Right ventricle myocardium inferior (tissue), 1 donor: ENCODE results near the gene HOXB3. TPM values are rescaled to one million over a fixed set of nuclear protein-coding genes. Genes with fewer than 3 reads are reported as not detected.

Experiments used
- ATAC-seq: fragments of 200-7000 bp; cut with Tn5 transposase; one replicate; pipeline ENCODE4 v1.9.1; 2020; ENCODE audit warnings: mild to moderate bottlenecking, moderate library complexity
- DNase-seq: peaks from one replicate; pipeline ENCODE4 v3.0.0; 2021; ENCODE audit errors: missing footprints
- intact Hi-C: fragments of 100-400 bp; cut with DNase I; formaldehyde crosslinking; loops from one replicate; pipeline ENCODE4 v1.11.0; 2022
- total RNA-seq: library from RNA; stranded (reverse); fragmentation: NEBNext Ultra II Directional; extraction: Animal tissue kit (Norgen Biotek cat#: 25700); gene quantifications from one replicate; pipeline ENCODE4 v1.2.1, GENCODE V29; 2021
- donor health status: DM: no; HTN: yes; CAD: no; lungs with severe emphysema.

The HOXB3 gene
- total RNA-seq, 1 donor from 2014 or later: 1.2 TPM

DNA sequence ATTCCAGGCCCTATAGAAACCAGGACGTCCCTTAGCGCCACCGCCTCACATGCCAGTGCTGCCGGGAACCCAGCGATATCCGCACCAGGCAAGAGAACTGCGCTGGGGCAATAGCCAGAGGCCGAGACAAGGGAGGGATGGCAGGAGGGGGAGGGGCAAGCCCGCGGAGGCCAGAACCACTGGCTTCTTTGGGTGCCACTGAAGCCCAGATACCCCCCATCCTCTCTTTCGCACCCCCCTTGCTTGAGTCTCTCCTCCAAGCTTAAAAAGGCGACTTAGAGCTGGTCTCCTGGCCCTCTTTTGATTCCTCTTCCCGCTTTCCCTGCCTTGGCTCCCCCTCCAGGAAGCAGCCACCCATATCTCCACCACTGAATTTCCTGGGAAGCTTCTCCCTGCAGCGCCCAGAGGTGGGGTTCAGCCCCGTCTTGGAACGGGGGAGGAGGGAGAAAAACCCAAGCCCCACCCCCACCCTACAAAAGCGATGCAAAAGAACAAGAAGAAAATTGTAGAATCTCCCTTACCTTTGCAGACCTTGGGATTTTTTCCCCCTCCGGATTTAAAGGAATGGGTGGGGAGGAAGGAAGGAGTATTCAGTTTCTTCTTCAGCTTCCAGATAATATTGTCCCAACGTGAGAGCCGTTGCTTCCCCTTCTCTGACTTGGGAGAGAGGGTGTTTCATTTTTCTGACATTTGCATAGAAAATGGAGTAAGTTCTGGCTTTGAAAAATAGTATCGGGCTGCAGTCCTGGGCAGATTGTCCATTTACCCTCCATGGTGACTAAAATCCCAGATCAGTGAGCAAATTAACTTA is 14.1 kb upstream of the HOXB3 start:
- DNase-seq (no peak), ATAC-seq (no peak)
- intact Hi-C loops: no loop called here

DNA sequence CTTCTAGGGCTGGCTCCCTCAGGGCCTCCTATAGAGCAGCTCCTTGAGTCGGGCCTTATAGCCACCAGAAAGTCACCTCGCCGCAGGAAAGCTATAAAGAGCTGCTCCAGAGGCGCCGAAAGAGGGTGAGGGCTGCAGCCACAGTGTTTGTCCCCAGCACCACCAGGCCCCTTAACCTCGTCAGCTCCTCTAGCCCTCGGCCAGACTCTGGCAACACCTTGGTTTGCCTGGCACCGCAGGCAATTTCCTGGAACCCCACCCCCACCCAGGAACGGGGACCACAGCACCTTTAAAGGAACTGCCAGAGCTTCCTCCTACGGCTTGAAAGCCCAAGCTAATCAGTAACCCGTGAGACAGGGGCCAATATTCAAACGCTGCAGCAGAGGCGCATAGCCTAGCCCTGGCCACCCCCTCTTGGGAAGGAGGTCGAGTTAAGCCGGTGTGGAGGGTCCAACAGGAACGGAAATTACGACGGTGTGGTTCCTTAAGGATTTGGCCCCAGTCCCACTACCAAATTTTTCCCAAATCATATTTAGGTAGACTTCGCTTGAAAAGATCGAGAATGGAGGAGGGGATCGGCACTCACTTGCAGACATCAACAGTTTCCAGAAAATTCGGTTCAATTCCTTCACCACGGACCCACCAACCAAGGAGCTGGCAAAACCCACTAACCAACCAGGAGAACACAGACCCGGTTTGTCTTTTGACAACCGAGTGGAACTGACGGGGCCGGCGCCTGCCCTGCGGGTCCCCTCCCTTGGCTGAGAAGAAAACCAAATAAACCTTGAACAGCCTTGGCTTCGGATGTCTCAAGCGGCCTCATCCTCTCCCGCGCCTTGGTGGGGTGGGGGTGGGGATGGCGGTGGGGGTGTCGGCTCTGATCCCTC is 11.7 kb upstream of the HOXB3 start:
- no peak for DNase-seq
- ATAC-seq: no peak
- intact Hi-C loops: loop anchor here (2.0 kb wide), 1 partner anchor 17 kb away; no protein-coding TSS in a partner anchor

DNA sequence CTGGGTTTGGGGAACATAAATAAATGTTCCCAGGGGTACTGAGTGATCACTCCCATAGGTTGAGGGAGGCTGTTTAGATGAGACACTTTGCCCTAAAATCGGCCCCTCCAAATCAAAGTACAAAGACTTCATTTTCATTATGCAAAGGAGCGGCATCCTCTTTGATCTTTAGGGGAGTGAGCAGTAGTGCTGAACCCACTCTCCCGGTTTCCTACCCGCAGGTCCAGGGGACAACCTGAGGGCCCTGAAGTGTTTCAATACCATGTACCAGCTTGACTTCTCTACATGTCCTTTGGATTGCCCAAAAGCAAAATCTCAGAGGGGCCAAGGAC is 11.1 kb upstream of the HOXB3 start:
- intact Hi-C loops: loop anchor here (2.0 kb wide), 1 partner anchor 18 kb away; no protein-coding TSS in a partner anchor
- DNase-seq: no peak
- ATAC-seq: no peak

GRCh38 chr17:48600244-48601098 is 10.4 kb upstream of the HOXB3 start:
- ATAC-seq (no peak), DNase-seq (no peak)
- intact Hi-C loops: loop anchor here (2.0 kb wide), 1 partner anchor 18 kb away; no protein-coding TSS in a partner anchor

GRCh38 chr17:48599354-48599753 is 9.3 kb upstream of the HOXB3 start:
- ATAC-seq (no peak), DNase-seq (no peak)
- intact Hi-C loops: loop anchor here (10.0 kb wide), 1 partner anchor 245 kb away; no protein-coding TSS in a partner anchor

- intact Hi-C loops: loop anchor here (10.0 kb wide), 1 partner anchor 244 kb away; no protein-coding TSS in a partner anchor
- DNase-seq (no peak), ATAC-seq (no peak)
Observed at GRCh38 chr17:48598736-48599135, 8.7 kb upstream of the HOXB3 start.

DNA sequence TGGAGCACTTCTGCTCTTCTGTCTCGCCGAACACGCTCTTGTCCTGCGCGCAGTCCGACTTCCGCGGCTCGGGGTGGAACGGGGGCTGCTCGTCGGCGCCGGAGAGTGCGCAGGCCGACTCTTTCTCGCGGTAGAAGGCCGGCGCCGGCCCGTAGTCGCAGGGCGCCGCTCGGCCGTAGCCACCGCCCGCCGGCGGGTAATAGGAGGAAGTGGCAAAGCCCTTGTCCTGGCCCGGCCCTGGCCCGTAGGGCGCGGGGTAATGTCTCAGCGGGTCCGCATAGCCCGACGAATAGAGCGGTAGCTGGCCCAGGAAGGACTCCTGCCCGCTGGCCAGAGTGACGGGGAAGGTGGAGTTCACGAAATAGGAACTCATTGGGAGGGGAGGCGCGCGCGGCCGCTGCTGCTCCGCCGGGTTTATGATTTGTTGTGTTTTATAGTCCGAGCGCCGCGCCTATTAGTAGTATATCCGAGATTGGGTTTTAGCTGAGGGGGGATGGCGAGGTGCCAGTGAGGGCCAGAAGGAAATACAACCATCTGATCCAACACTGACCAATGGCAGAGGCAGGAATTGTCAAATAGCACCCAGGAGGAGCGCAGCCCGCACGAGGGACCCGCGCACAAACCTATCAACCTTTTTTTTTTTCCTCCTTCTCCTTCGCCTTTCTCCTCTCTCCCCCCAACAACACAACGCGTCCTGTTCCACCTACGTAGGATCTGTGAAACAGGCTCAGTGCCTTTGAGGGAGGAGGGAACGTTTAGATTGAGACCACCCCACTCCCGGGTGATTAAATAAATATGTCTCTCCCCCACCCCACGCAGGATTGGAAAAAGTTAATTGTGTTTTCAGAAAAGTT is 8.0 kb upstream of the HOXB3 start:
- ATAC-seq (peak; percentile 41), DNase-seq (peak; percentile 81)
- intact Hi-C loops: loop anchor here (10.0 kb wide), 1 partner anchor 243 kb away; no protein-coding TSS in a partner anchor

DNA sequence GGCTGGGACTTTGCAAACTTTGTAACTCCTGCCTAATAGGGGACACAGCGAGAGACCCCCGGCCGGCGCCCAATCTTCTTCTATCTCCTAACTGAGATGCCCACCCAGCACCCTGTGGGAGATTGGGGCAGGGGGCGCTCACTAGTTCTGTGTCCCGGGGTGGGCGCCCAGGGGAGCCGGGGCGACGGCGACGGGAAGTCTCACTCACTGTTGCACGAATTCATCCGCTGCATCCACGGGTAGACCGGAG is 7.4 kb upstream of the HOXB3 start:
- ATAC-seq (peak; percentile 17), DNase-seq (no peak)
- intact Hi-C loops: loop anchor here (10.0 kb wide), 1 partner anchor 243 kb away; no protein-coding TSS in a partner anchor

DNA sequence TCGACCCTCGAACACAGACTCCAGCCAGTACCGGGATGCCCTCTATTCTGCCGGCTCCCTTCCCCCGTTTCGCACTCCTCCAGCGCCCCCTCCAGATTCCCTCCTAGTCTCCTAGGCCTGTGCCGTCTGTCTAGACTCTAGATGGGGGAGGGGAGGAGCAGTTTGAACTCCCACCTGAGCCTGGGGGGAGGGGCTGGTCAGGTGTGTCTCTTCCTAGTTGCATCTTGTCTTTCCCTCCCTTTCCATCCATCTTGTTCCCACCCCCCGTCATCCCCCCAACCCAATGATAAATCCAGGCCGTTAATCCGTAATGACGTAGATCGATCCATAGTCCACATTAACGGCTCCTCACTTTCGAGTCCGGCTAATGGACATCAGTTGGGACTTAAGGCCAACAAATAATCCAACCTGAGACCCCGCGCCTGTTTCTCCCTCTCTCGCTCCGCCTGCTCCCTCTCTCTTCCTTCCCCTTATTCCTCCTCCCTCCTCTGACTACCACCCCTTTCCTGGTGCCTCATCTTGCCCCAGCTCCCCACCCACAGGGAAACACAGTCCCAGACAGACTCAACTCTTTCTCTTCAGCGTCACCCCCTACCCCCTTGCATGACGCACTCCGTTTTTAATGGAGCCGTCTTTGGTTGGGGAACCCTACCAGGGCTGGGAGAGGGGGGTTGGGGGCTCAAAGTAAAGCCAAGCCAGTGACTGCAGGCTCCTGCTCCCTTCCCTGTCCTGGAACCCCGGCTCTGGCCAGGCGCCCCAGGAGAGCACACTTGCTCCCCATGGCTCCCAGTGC is 6.9 kb upstream of the HOXB3 start:
- ATAC-seq (no peak), DNase-seq (no peak)
- intact Hi-C loops: loop anchor here (10.0 kb wide), 1 partner anchor 242 kb away; no protein-coding TSS in a partner anchor

DNA sequence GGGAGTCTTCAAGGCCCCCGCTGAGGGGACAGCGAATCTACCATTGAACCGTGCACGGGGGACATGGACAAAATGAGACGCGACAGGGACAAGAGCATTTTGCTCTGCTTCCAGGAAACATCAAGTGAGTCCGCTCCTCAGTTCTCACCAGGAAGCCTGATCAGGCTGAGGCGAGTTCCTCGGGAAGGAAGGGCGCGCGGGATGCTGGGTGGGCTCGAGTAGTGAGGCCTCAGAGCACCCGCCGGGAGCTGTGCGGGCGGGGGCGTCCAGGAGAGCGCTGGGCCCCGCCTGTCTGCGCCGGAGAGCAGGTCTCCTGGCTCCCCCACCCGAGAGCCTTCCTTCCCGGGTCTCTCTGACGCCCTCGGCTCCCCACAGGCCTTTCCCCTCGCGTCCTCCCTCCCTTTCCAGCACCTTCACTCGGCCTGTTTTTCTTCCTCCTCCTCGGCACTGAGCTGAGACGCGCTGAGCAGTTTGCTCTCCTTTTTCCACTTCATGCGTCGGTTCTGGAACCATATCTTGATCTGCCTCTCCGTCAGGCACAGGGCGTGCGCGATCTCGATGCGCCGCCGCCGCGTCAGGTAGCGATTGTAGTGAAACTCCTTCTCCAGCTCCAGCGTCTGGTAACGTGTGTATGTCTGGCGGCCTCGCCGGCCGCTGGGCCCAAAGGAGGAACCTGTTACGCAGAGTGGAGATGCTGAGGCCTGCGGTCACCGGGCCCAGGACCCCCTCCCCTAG is 6.1 kb upstream of the HOXB3 start:
- ATAC-seq: no peak
- no peak for DNase-seq
- intact Hi-C loops: loop anchor here (10.0 kb wide), 1 partner anchor 241 kb away; no protein-coding TSS in a partner anchor

- no peak for DNase-seq
- intact Hi-C loops: loop anchor here (10.0 kb wide), 1 partner anchor 241 kb away; no protein-coding TSS in a partner anchor
- no peak for ATAC-seq
Observed at GRCh38 chr17:48595278-48595999, 5.4 kb upstream of the HOXB3 start.

DNA sequence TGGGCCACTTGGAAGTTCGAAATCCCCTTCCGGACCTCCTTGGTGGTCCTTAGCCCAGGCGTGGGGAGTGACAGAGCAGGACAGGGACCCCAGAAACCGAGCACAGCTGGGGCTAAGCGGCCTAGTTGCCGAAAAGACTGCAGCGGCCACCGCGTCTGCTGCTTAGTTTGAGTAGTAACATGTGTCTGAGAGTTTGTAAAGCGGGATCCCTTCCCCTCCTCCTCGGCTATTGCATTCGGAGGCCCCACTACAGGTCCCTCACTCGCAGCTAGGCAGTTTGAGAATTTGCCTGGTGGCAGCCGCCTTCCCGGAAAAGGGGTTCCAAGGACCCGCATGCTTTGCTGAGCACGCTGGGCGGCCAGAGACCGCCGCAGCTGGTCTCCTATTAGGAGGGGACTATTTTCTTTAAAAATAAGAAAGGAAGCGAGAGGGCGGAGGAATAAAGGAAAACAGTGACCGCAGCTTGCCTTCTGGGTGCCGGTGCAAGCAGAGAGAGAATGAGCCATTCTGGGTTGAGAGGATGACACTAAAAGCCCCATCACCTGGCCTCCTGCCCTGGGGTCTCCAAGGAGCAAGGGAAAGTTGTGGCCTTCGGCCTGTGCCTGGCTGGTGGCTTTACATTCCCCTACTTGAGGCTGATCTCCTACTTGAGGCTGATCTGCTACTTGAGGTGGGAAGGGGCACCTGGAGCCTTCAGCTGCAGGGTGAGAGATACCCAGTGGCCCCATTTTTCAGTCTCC is 4.7 kb upstream of the HOXB3 start:
- DNase-seq (no peak), ATAC-seq (no peak)
- intact Hi-C loops: loop anchor here (10.0 kb wide), 1 partner anchor 240 kb away; no protein-coding TSS in a partner anchor

DNA sequence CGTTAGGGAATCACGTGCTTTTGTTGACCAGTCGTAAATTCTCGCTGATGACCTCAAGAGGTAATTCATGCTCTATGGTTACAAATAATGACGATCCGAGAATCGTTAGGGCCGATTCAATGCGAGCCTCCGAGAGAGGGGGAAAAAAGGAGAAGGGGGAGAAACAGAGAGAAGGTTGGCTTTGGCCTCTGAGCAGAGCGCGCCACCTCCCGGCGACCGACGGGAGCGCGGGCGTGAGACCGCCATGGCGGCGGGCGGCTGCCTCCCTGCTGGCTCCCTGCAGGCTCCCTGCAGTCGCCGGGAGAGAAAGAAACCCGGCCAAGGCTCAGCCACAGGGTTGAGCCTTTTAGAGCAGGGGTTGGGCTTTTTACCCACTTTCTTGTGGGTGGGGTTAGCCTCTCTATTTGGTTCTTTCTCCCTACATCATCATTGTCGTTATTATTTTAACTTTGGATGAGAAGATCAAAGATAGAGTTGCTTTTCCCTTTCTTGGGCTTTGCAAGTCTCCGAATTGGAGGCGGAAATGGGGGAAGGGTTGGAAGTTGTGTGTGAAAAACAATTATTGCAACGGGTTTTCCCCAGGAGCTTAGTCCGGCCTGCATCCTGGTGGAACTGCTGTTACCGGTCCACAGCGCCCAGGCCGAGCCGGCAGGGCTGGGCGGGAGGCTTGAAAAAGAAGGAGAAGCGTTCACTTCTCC is 3.9 kb upstream of the HOXB3 start:
- peak; percentile 62 for ATAC-seq
- DNase-seq: peak; percentile 84
- intact Hi-C loops: loop anchor here (10.0 kb wide), 1 partner anchor 239 kb away; no protein-coding TSS in a partner anchor

- intact Hi-C loops: loop anchor here (10.0 kb wide), 1 partner anchor 238 kb away; no protein-coding TSS in a partner anchor
- DNase-seq: no peak
- no peak for ATAC-seq
Observed at GRCh38 chr17:48593126-48593829, 3.2 kb upstream of the HOXB3 start, which contains the start of gene HOXB5. TSS of gene HOXB5 (minus strand) at chr17:48593779. CDS start at chr17:48593682, 97 bp downstream.
